Colonic mucosa (tissue), 4 donors: ENCODE results near the gene ATAD1. TPM values are rescaled to one million over a fixed set of nuclear protein-coding genes. Genes with fewer than 3 reads are reported as not detected.
"Not testable (repeated sequence)": the region's sequence is repeated elsewhere in the genome, so short reads cannot be mapped to it uniquely, and the experiment has no call there.

Experiments
- DNase-seq: peaks from one replicate; pipeline ENCODE4 v3.0.0-alpha.2; 2020
- H3K27ac ChIP-seq: fragments of 200-600 bp; one replicate; pipeline ENCODE4 v1.8.0; 2021
- H3K27me3 ChIP-seq: fragments of 200-600 bp; one replicate; pipeline ENCODE4 v1.8.0; 2021
- H3K36me3 ChIP-seq: fragments of 200-600 bp; one replicate; pipeline ENCODE4 v1.8.0; 2021
- H3K4me1 ChIP-seq: fragments of 200-600 bp; one replicate; pipeline ENCODE4 v1.8.0; 2021; ENCODE audit warnings: mild to moderate bottlenecking
- H3K4me3 ChIP-seq: fragments of 200-600 bp; one replicate; pipeline ENCODE4 v1.8.0; 2021
- H3K9ac ChIP-seq, 2 donors: one replicate each; pipeline ENCODE4 v1.7.0; 2013; ENCODE audit warnings: control low read depth in 2 of 2, low read depth in 2 of 2, low read length in 2 of 2
- H3K9me3 ChIP-seq: fragments of 200-600 bp; one replicate; pipeline ENCODE4 v1.8.0; 2021
- intact Hi-C: fragments of 100-400 bp; cut with DNase I; formaldehyde crosslinking; loops from one replicate; pipeline ENCODE4 v1.14.1; 2022
- total RNA-seq, 2 donors: library from RNA; stranded (reverse); fragmentation: NEBNext Ultra II Directional in 1 of 2; extraction: Animal tissue kit (Norgen Biotek cat#: 25700) in 1 of 2; gene quantifications; one replicate each; pipeline ENCODE4 v1.2.1, GENCODE V29; 2021
- TF ChIP-seq, protein P1 (sequence below): fragments of 200-600 bp; IDR thresholded peaks from one replicate; pipeline ENCODE4 v1.8.0; 2022; ENCODE audit warnings: antibody characterized with exemption, mild to moderate bottlenecking
- donor health status: healthy.
- donor health status: DM: no; HTN: no; CAD: no.
- donor health status: DM: no; HTN: no; CAD: no.

Gene ATAD1
- total RNA-seq, 2 donors from 2014 or later: 38.1 to 59.9 TPM

- Histone ChIP-seq H3K9ac (peak overlapping the region; percentile 89 to 97), H3K36me3 (no peaks in the 10 kb centered on the region), H3K4me3 (peak overlapping the region; percentile 77), H3K27ac (peak overlapping the region; percentile 96), H3K27me3 (no peaks in the 10 kb centered on the region), H3K4me1 (no peaks in the 10 kb centered on the region), H3K9me3 (no peaks in the 10 kb centered on the region)
- TF ChIP-seq, protein P1, sequence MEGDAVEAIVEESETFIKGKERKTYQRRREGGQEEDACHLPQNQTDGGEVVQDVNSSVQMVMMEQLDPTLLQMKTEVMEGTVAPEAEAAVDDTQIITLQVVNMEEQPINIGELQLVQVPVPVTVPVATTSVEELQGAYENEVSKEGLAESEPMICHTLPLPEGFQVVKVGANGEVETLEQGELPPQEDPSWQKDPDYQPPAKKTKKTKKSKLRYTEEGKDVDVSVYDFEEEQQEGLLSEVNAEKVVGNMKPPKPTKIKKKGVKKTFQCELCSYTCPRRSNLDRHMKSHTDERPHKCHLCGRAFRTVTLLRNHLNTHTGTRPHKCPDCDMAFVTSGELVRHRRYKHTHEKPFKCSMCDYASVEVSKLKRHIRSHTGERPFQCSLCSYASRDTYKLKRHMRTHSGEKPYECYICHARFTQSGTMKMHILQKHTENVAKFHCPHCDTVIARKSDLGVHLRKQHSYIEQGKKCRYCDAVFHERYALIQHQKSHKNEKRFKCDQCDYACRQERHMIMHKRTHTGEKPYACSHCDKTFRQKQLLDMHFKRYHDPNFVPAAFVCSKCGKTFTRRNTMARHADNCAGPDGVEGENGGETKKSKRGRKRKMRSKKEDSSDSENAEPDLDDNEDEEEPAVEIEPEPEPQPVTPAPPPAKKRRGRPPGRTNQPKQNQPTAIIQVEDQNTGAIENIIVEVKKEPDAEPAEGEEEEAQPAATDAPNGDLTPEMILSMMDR: no peak
- intact Hi-C loops: loop anchor here (5.0 kb wide), 1 partner anchor 523 kb away; no protein-coding TSS in a partner anchor
- DNase-seq: no peak
These were observed 46.6 kb upstream of the ATAD1 start for GRCh38 chr10:87864496-87865059.

DNA sequence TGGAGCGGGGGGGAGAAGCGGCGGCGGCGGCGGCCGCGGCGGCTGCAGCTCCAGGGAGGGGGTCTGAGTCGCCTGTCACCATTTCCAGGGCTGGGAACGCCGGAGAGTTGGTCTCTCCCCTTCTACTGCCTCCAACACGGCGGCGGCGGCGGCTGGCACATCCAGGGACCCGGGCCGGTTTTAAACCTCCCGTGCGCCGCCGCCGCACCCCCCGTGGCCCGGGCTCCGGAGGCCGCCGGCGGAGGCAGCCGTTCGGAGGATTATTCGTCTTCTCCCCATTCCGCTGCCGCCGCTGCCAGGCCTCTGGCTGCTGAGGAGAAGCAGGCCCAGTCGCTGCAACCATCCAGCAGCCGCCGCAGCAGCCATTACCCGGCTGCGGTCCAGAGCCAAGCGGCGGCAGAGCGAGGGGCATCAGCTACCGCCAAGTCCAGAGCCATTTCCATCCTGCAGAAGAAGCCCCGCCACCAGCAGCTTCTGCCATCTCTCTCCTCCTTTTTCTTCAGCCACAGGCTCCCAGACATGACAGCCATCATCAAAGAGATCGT, 46.0 kb upstream of the ATAD1 start:
- H3K27ac ChIP-seq: peak overlapping the region; percentile 96
- not testable (repeated sequence) for H3K36me3 ChIP-seq, H3K27me3 ChIP-seq, H3K4me1 ChIP-seq, H3K9me3 ChIP-seq, DNase-seq
- H3K9ac ChIP-seq: peak overlapping the region; percentile 89 to 97
- intact Hi-C loops: loop anchor here (5.0 kb wide), 1 partner anchor 523 kb away; no protein-coding TSS in a partner anchor
- H3K4me3 ChIP-seq: peak overlapping the region; percentile 77

DNA sequence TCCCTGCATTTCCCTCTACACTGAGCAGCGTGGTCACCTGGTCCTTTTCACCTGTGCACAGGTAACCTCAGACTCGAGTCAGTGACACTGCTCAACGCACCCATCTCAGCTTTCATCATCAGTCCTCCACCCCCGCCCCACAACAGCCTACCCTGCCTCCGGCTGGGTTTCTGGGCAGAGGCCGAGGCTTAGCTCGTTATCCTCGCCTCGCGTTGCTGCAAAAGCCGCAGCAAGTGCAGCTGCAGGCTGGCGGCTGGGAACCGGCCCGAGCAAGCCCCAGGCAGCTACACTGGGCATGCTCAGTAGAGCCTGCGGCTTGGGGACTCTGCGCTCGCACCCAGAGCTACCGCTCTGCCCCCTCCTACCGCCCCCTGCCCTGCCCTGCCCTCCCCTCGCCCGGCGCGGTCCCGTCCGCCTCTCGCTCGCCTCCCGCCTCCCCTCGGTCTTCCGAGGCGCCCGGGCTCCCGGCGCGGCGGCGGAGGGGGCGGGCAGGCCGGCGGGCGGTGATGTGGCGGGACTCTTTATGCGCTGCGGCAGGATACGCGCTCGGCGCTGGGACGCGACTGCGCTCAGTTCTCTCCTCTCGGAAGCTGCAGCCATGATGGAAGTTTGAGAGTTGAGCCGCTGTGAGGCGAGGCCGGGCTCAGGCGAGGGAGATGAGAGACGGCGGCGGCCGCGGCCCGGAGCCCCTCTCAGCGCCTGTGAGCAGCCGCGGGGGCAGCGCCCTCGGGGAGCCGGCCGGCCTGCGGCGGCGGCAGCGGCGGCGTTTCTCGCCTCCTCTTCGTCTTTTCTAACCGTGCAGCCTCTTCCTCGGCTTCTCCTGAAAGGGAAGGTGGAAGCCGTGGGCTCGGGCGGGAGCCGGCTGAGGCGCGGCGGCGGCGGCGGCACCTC, 45.3 kb upstream of the ATAD1 start, which contains the start of the genes KLLN and PTEN:
Gene KLLN, minus strand, starts transcription at position 481 of the 891 bp plus-strand sequence. CDS start 1,046 bp downstream, outside the sequence.
Gene PTEN, plus strand, starts transcription at position 573 of the 891 bp plus-strand sequence. CDS start 845 bp downstream, outside the sequence.
- TF ChIP-seq, protein P1: no peak

GRCh38 chr10:87862679-87863052, 44.6 kb upstream of the ATAD1 start:
- DNase-seq: no peak
- H3K36me3 ChIP-seq: no peaks in the 10 kb centered on the region
- intact Hi-C loops: loop anchor here (5.0 kb wide), 1 partner anchor 525 kb away; no protein-coding TSS in a partner anchor

More for the DNA sequence above, 45.3 kb upstream of the ATAD1 start, which contains the start of the genes KLLN and PTEN:
- Histone ChIP-seq H3K9me3 (no peaks in the 10 kb centered on the region), H3K4me1 (no peaks in the 10 kb centered on the region), H3K27ac (peak within 1 kb of the TSS; percentile 96), H3K36me3 (no peaks in the 10 kb centered on the region), H3K9ac (peak within 1 kb of the TSS; percentile 89 to 100), H3K4me3 (peak within 1 kb of the TSS; percentile 77), H3K27me3 (no peaks in the 10 kb centered on the region)
- DNase-seq: peak; percentile 89
- intact Hi-C loops: loop anchor here (5.0 kb wide), 1 partner anchor 524 kb away; no protein-coding TSS in a partner anchor

GRCh38 chr10:87861953-87862678, 44.1 kb upstream of the ATAD1 start:
- Histone ChIP-seq H3K9me3 (no peaks in the 10 kb centered on the region), H3K4me3 (peak overlapping the region; percentile 77), H3K27me3 (no peaks in the 10 kb centered on the region), H3K27ac (peak overlapping the region; percentile 96), H3K36me3 (no peaks in the 10 kb centered on the region), H3K4me1 (no peaks in the 10 kb centered on the region), H3K9ac (peak overlapping the region; percentile 84 to 100)
- intact Hi-C loops: loop anchor here (5.0 kb wide), 1 partner anchor 525 kb away; no protein-coding TSS in a partner anchor
- TF ChIP-seq, protein P1: no peak
- DNase-seq: peak; percentile 98

More at GRCh38 chr10:87862679-87863052, 44.6 kb upstream of the ATAD1 start:
- TF ChIP-seq, protein P1: no peak
- peak overlapping the region; percentile 84 to 100 for H3K9ac ChIP-seq
- H3K27ac ChIP-seq: peak overlapping the region; percentile 96
- H3K9me3 ChIP-seq: no peaks in the 10 kb centered on the region
- no peaks in the 10 kb centered on the region for H3K4me1 ChIP-seq
- peak overlapping the region; percentile 77 for H3K4me3 ChIP-seq
- H3K27me3 ChIP-seq: no peaks in the 10 kb centered on the region
